H9 (cell line): ENCODE results near the gene DOCK11. TPM values are rescaled to one million over a fixed set of nuclear protein-coding genes. Genes with fewer than 3 reads are reported as not detected.

Experiments used
- DNase-seq: peaks from one replicate; pipeline ENCODE4 v3.0.0-alpha.2; 2017
- H2AFZ ChIP-seq: one replicate; pipeline ENCODE4 v1.6.1; 2013; ENCODE audit warnings: mild to moderate bottlenecking, low read length, control low read depth, moderate library complexity
- H2AK5ac ChIP-seq: 2 replicates; pipeline ENCODE4 v1.6.1; 2013; ENCODE audit warnings: low read length, control low read depth, mixed read lengths; ENCODE audit not compliant: insufficient read length
- H2BK120ac ChIP-seq: one replicate; pipeline ENCODE4 v1.6.1; 2013; ENCODE audit warnings: low read depth, mild to moderate bottlenecking, low read length, control low read depth, inconsistent platforms; ENCODE audit not compliant: poor library complexity, severe bottlenecking
- H2BK12ac ChIP-seq: 2 replicates; pipeline ENCODE4 v1.6.1; 2013; ENCODE audit warnings: low read length, control low read depth, mixed read lengths, low read depth; ENCODE audit not compliant: insufficient read length
- H2BK15ac ChIP-seq: 2 replicates; pipeline ENCODE4 v1.6.1; 2013; ENCODE audit warnings: low read depth, low read length, control low read depth
- H2BK20ac ChIP-seq: one replicate; pipeline ENCODE4 v1.6.1; 2013; ENCODE audit warnings: low read depth, mild to moderate bottlenecking, low read length, control low read depth, inconsistent platforms; ENCODE audit not compliant: poor library complexity, severe bottlenecking
- H2BK5ac ChIP-seq: 2 replicates; pipeline ENCODE4 v1.6.1; 2013; ENCODE audit warnings: low read length, control low read depth, mixed read lengths; ENCODE audit not compliant: insufficient read length
- H3K14ac ChIP-seq: 2 replicates; pipeline ENCODE4 v1.6.1; 2013; ENCODE audit warnings: low read length, control low read depth; ENCODE audit not compliant: insufficient read depth
- H3K18ac ChIP-seq: 2 replicates; pipeline ENCODE4 v1.6.1; 2013; ENCODE audit warnings: low read depth, mild to moderate bottlenecking, mixed read lengths, low read length, control low read depth; ENCODE audit not compliant: insufficient read length
- H3K23ac ChIP-seq: 2 replicates; pipeline ENCODE4 v1.6.1; 2013; ENCODE audit warnings: low read length, control low read depth, mixed read lengths, low read depth; ENCODE audit not compliant: insufficient read length
- H3K23me2 ChIP-seq: 2 replicates; pipeline ENCODE4 v1.6.1; 2013; ENCODE audit warnings: low read depth, mild to moderate bottlenecking, mixed read lengths, low read length, control low read depth; ENCODE audit not compliant: insufficient read length, poor library complexity, severe bottlenecking
- H3K27ac ChIP-seq: 2 replicates; pipeline ENCODE4 v1.5.1; 2013; ENCODE audit warnings: low read length, control low read depth, mixed read lengths, low read depth; ENCODE audit not compliant: insufficient read length
- H3K27me3 ChIP-seq: 2 replicates; pipeline ENCODE4 v1.6.1; 2013; ENCODE audit warnings: low read length, control low read depth, inconsistent platforms; ENCODE audit not compliant: insufficient read depth
- H3K4ac ChIP-seq: 2 replicates; pipeline ENCODE4 v1.6.1; 2013; ENCODE audit warnings: low read depth, mild to moderate bottlenecking, control low read depth, inconsistent platforms, low read length, moderate library complexity
- H3K4me1 ChIP-seq: 2 replicates; pipeline ENCODE4 v1.6.1; 2013; ENCODE audit warnings: low read length, control low read depth, inconsistent platforms; ENCODE audit not compliant: insufficient read depth
- H3K4me2 ChIP-seq: 2 replicates; pipeline ENCODE4 v1.6.1; 2013; ENCODE audit warnings: low read length, control low read depth, mixed read lengths; ENCODE audit not compliant: insufficient read length, insufficient read depth
- H3K56ac ChIP-seq: 2 replicates; pipeline ENCODE4 v1.6.1; 2013; ENCODE audit warnings: low read depth, mild to moderate bottlenecking, mixed read lengths, low read length, control low read depth; ENCODE audit not compliant: insufficient read length
- H3K79me1 ChIP-seq: 2 replicates; pipeline ENCODE4 v1.6.1; 2013; ENCODE audit warnings: low read depth, mild to moderate bottlenecking, moderate library complexity, low read length, control low read depth, inconsistent platforms; ENCODE audit not compliant: insufficient read depth, poor library complexity, severe bottlenecking
- H3K79me2 ChIP-seq: 2 replicates; pipeline ENCODE4 v1.6.1; 2013; ENCODE audit warnings: low read length, control low read depth, inconsistent platforms; ENCODE audit not compliant: insufficient read depth
- H3K9ac ChIP-seq: 2 replicates; pipeline ENCODE4 v1.6.1; 2013; ENCODE audit warnings: low read length, control low read depth, mixed read lengths; ENCODE audit not compliant: insufficient read length; ENCODE audit errors: extremely low read depth
- H3K9me3 ChIP-seq: one replicate; pipeline ENCODE4 v1.6.1; 2013; ENCODE audit warnings: low read depth, low read length, inconsistent platforms; ENCODE audit not compliant: control insufficient read depth
- H3T11ph ChIP-seq: one replicate; pipeline ENCODE4 v1.6.1; 2013; ENCODE audit warnings: mild to moderate bottlenecking, low read length, control low read depth, inconsistent platforms
- H4K20me1 ChIP-seq: one replicate; pipeline ENCODE4 v1.6.1; 2013; ENCODE audit not compliant: control insufficient read depth, insufficient read length, insufficient read depth
- H4K5ac ChIP-seq: 2 replicates; pipeline ENCODE4 v1.6.1; 2013; ENCODE audit warnings: low read depth, mild to moderate bottlenecking, mixed read lengths, low read length, control low read depth; ENCODE audit not compliant: insufficient read length
- H4K8ac ChIP-seq: replicated peaks from 2 replicates; pipeline ENCODE4 v1.6.1; 2013; ENCODE audit warnings: low read length, control low read depth, mixed read lengths, low read depth; ENCODE audit not compliant: insufficient read length
- H4K91ac ChIP-seq: 2 replicates; pipeline ENCODE4 v1.6.1; 2013; ENCODE audit warnings: low read depth, mild to moderate bottlenecking, moderate library complexity, mixed read lengths, low read length, control low read depth; ENCODE audit not compliant: insufficient read length
- H3K27ac Mint-ChIP-seq, 3 experiments: 2 replicates in 2 of 3; 3 replicates in 1 of 3; pipeline ENCODE4 v1.8.0; 2020 to 2021; ENCODE audit warnings: mixed read lengths in 3 of 3, mild to moderate bottlenecking in 1 of 3, moderate library complexity in 1 of 3
- H3K27me3 Mint-ChIP-seq: 2 replicates; pipeline ENCODE4 v1.8.0; 2021; ENCODE audit warnings: low read depth, mild to moderate bottlenecking, moderate library complexity, mixed read lengths
- H3K36me3 Mint-ChIP-seq, 3 experiments: 2 replicates in 2 of 3; 3 replicates in 1 of 3; pipeline ENCODE4 v1.8.0; 2020 to 2021; ENCODE audit warnings: low read depth in 3 of 3, mixed read lengths in 3 of 3; ENCODE audit not compliant: insufficient read depth in 1 of 3
- H3K4me1 Mint-ChIP-seq, 2 experiments: 2 replicates each; pipeline ENCODE4 v1.8.0; 2020; ENCODE audit warnings: mixed read lengths in 2 of 2
- H3K4me3 Mint-ChIP-seq, 2 experiments: 2 replicates in 1 of 2; 3 replicates in 1 of 2; pipeline ENCODE4 v1.8.0; 2020 to 2021; ENCODE audit warnings: mild to moderate bottlenecking in 2 of 2, mixed read lengths in 2 of 2, moderate library complexity in 1 of 2
- H3K9me3 Mint-ChIP-seq, 2 experiments: 2 replicates in 1 of 2; 3 replicates in 1 of 2; pipeline ENCODE4 v1.8.0; 2020; ENCODE audit warnings: mild to moderate bottlenecking in 2 of 2, mixed read lengths in 2 of 2, moderate library complexity in 1 of 2
- WGBS: extraction: QIAGEN DNeasy Blood & Tissue Kit; methylation state at CpG from one replicate; pipeline ENCODE4 v1.1.7; 2013; ENCODE audit warnings: missing lambda C conversion rate, low lambda C conversion rate, mixed read lengths; ENCODE audit not compliant: insufficient read length; ENCODE audit errors: extremely low coverage; 5-methylcytosine and 5-hydroxymethylcytosine counted together
- total RNA-seq: library from RNA; stranded (reverse); gene quantifications from 2 replicates; pipeline ENCODE4 v1.2.1, GENCODE V29; 2021
- TF ChIP-seq, protein P1 (sequence below): fragments of 200-600 bp; sonication (generic); conservative IDR thresholded peaks from 3 replicates; pipeline ENCODE4 v1.8.0; 2021; ENCODE audit warnings: antibody characterized with exemption, mild to moderate bottlenecking

Gene DOCK11
- total RNA-seq, 1 experiment from 2014 or later, result 6.2 TPM

DNA sequence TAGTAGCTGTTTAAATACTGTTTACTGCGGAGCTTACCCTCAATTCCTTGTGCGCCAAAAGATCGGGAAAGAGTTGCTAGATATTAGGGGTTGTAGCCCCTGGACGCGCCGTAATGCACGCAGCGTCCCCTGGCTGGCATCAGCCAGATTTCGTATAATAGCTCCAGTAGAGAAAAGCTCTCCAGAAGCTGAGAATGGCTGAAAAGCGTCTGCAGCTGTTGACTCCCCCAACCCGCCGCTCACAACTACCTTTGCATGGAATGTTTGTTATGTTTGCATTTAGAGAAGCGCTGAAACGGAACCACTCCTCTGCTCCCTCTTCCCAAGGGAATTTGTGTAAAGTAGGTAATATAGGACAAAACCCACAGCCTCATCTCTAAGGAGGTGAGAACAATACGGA lies 3.7 kb downstream of the DOCK11 start:
- Histone ChIP-seq H4K20me1 (no peaks in the 10 kb centered on the region), H4K8ac (no peak overlapping the region), H4K5ac (no peak overlapping the region), H3K18ac (no peak overlapping the region), H2BK20ac (no peak overlapping the region), H3T11ph (no peak overlapping the region), H3K23ac (no peak overlapping the region), H4K91ac (no peak overlapping the region), H2BK120ac (no peak overlapping the region), H3K14ac (no peak overlapping the region), H3K79me2 (no peaks in the 10 kb centered on the region), H3K4me2 (peak overlapping the region; percentile 36), H3K4ac (no peak overlapping the region), H3K27ac (no peak overlapping the region), H2BK12ac (no peak overlapping the region), H3K9me3 (peaks cover 17% of the 10 kb centered on the region), H2AK5ac (no peak overlapping the region), H3K23me2 (peaks cover 9% of the 10 kb centered on the region), H3K27me3 (peaks cover 6% of the 10 kb centered on the region; the same call in 1 of the 2 replicates), H3K9ac (no peak overlapping the region), H3K79me1 (no peaks in the 10 kb centered on the region), H2AFZ (no peak overlapping the region), H3K56ac (no peak overlapping the region), H2BK15ac (no peak overlapping the region), H2BK5ac (no peak overlapping the region), H3K4me1 (peaks cover 2% of the 10 kb centered on the region; the same call in 1 of the 2 replicates)
- Mint-ChIP-seq H3K36me3 (peaks cover 2 to 11% (median 2%) of the 10 kb centered on the region in 3 experiments; a peak in 5 of 7 replicates), H3K4me1 (peaks cover 22 to 37% of the 10 kb centered on the region in 2 experiments), H3K4me3 (peak overlapping the region; percentile 13 to 37; a peak in 4 of 5 replicates), H3K27ac (peak overlapping the region in 1 of 3 experiments; percentile 70; a peak in 3 of 7 replicates), H3K27me3 (peaks cover 30% of the 10 kb centered on the region), H3K9me3 (peaks cover 9 to 55% of the 10 kb centered on the region in 2 experiments; a peak in 4 of 5 replicates)
- WGBS, result no CpG with 5 or more reads among the region's 15 CpGs
- TF ChIP-seq, protein P1, sequence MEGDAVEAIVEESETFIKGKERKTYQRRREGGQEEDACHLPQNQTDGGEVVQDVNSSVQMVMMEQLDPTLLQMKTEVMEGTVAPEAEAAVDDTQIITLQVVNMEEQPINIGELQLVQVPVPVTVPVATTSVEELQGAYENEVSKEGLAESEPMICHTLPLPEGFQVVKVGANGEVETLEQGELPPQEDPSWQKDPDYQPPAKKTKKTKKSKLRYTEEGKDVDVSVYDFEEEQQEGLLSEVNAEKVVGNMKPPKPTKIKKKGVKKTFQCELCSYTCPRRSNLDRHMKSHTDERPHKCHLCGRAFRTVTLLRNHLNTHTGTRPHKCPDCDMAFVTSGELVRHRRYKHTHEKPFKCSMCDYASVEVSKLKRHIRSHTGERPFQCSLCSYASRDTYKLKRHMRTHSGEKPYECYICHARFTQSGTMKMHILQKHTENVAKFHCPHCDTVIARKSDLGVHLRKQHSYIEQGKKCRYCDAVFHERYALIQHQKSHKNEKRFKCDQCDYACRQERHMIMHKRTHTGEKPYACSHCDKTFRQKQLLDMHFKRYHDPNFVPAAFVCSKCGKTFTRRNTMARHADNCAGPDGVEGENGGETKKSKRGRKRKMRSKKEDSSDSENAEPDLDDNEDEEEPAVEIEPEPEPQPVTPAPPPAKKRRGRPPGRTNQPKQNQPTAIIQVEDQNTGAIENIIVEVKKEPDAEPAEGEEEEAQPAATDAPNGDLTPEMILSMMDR, result no peak
- DNase-seq, result peak; percentile 38
